Measurements from ENCODE around the gene OCRL.
"Not testable (repeated sequence)": the region's sequence is repeated elsewhere in the genome, so short reads cannot be mapped to it uniquely, and the experiment has no call there.

The OCRL gene

DNA sequence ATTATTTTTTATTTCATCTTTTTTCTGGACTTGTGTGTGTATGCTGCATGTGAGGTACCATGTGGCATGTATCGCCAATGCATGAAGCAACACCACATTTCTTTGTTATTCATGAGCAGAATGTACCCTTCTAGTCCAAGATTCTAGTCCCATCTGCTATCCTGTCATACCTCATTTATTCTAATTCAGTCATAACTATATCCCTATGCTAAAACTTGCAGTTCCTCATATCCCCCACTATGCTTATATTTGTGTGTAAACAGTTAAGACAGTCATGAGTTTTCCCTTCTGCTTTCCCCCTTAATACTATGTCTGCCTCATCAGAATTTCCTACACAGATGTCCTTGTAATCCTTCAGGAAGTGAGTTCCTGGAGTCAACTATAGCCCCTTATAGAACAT is 19.7 kb downstream of the OCRL start:
- Histone ChIP-seq H3K27ac (ENCODE audit: insufficient read depth, low read length, poor library complexity, severe bottlenecking) (no peak overlapping the region), H3K27me3 (replicated peaks; ENCODE audit: control insufficient read depth, insufficient read depth, low read length, poor library complexity, severe bottlenecking) (no peaks in the 10 kb centered on the region), H3K4me3 (ENCODE audit: insufficient read depth, low read depth, low read length, poor library complexity, severe bottlenecking) (no peak overlapping the region), H3K4me1 (ENCODE audit: control insufficient read depth, insufficient read depth, low read length, poor library complexity, severe bottlenecking) (no peaks in the 10 kb centered on the region), H3K9me3 (ENCODE audit: control insufficient read depth, low read length) (no peaks in the 10 kb centered on the region), H3K36me3 (ENCODE audit: control insufficient read depth, insufficient read depth, low read length) (no peaks in the 10 kb centered on the region)
- DNase-seq = no peak

DNA sequence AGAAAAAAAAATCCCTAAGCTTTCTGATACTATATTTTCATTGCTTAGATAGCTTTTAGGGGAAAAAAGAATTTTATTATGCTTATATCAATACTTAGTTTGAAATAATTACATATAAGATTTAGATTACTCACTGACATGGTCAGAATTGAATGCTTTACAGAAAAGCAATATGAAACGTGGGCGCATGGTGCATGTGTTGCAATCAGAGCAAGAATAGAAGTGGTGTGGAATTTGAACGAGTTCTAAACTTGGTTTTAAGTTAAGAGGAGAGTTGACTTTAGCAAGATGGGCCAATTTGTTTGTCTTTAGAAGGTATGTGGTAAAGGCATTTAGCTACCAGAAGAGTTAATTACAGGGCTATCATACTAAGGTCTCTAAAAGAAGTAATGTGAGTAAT is 21.4 kb downstream of the OCRL start:
- Histone ChIP-seq H3K36me3 (ENCODE audit: control insufficient read depth, insufficient read depth, low read length) (no peaks in the 10 kb centered on the region), H3K9me3 (ENCODE audit: control insufficient read depth, low read length) (no peaks in the 10 kb centered on the region), H3K27me3 (replicated peaks; ENCODE audit: control insufficient read depth, insufficient read depth, low read length, poor library complexity, severe bottlenecking) (no peaks in the 10 kb centered on the region), H3K4me3 (ENCODE audit: insufficient read depth, low read depth, low read length, poor library complexity, severe bottlenecking) (no peak overlapping the region), H3K27ac (ENCODE audit: insufficient read depth, low read length, poor library complexity, severe bottlenecking) (no peak overlapping the region), H3K4me1 (ENCODE audit: control insufficient read depth, insufficient read depth, low read length, poor library complexity, severe bottlenecking) (peaks cover 6% of the 10 kb centered on the region)
- DNase-seq = no peak

- H3K4me3 ChIP-seq (ENCODE audit: insufficient read depth, low read depth, low read length, poor library complexity, severe bottlenecking); H3K9me3 ChIP-seq (ENCODE audit: control insufficient read depth, low read length); H3K36me3 ChIP-seq (ENCODE audit: control insufficient read depth, insufficient read depth, low read length): not testable (repeated sequence)
Measured at GRCh38 chrX:129564345-129564744, 24.3 kb downstream of the OCRL start.

GRCh38 chrX:129565046-129565650 is 25.1 kb downstream of the OCRL start:
- Histone ChIP-seq H3K27me3 (replicated peaks; ENCODE audit: control insufficient read depth, insufficient read depth, low read length, poor library complexity, severe bottlenecking) (no peaks in the 10 kb centered on the region), H3K4me3 (ENCODE audit: insufficient read depth, low read depth, low read length, poor library complexity, severe bottlenecking) (no peak overlapping the region), H3K27ac (ENCODE audit: insufficient read depth, low read length, poor library complexity, severe bottlenecking) (no peak overlapping the region), H3K4me1 (ENCODE audit: control insufficient read depth, insufficient read depth, low read length, poor library complexity, severe bottlenecking) (peaks cover 6% of the 10 kb centered on the region), H3K36me3 (ENCODE audit: control insufficient read depth, insufficient read depth, low read length) (no peaks in the 10 kb centered on the region), H3K9me3 (ENCODE audit: control insufficient read depth, low read length) (no peaks in the 10 kb centered on the region)
- DNase-seq = no peak

More at GRCh38 chrX:129564345-129564744, 24.3 kb downstream of the OCRL start:
- not testable (repeated sequence) for H3K27ac ChIP-seq (ENCODE audit: insufficient read depth, low read length, poor library complexity, severe bottlenecking); H3K4me1 ChIP-seq (ENCODE audit: control insufficient read depth, insufficient read depth, low read length, poor library complexity, severe bottlenecking); DNase-seq; H3K27me3 ChIP-seq (replicated peaks; ENCODE audit: control insufficient read depth, insufficient read depth, low read length, poor library complexity, severe bottlenecking)

GRCh38 chrX:129566073-129566472 is 26.0 kb downstream of the OCRL start:
- H3K27ac ChIP-seq (ENCODE audit: insufficient read depth, low read length, poor library complexity, severe bottlenecking) = no peak overlapping the region
- H3K9me3 ChIP-seq (ENCODE audit: control insufficient read depth, low read length) = no peaks in the 10 kb centered on the region
- no peak overlapping the region for H3K4me3 ChIP-seq (ENCODE audit: insufficient read depth, low read depth, low read length, poor library complexity, severe bottlenecking)
- H3K27me3 ChIP-seq (replicated peaks; ENCODE audit: control insufficient read depth, insufficient read depth, low read length, poor library complexity, severe bottlenecking) = no peaks in the 10 kb centered on the region
- H3K4me1 ChIP-seq (ENCODE audit: control insufficient read depth, insufficient read depth, low read length, poor library complexity, severe bottlenecking) = peaks cover 6% of the 10 kb centered on the region
- no peaks in the 10 kb centered on the region for H3K36me3 ChIP-seq (ENCODE audit: control insufficient read depth, insufficient read depth, low read length)
- no peak for DNase-seq

GRCh38 chrX:129568349-129568748 is 28.3 kb downstream of the OCRL start:
- H3K27me3 ChIP-seq (replicated peaks; ENCODE audit: control insufficient read depth, insufficient read depth, low read length, poor library complexity, severe bottlenecking) = no peaks in the 10 kb centered on the region
- H3K27ac ChIP-seq (ENCODE audit: insufficient read depth, low read length, poor library complexity, severe bottlenecking) = no peak overlapping the region
- peaks cover 6% of the 10 kb centered on the region for H3K4me1 ChIP-seq (ENCODE audit: control insufficient read depth, insufficient read depth, low read length, poor library complexity, severe bottlenecking)
- DNase-seq = no peak
- no peaks in the 10 kb centered on the region for H3K9me3 ChIP-seq (ENCODE audit: control insufficient read depth, low read length)
- no peak overlapping the region for H3K4me3 ChIP-seq (ENCODE audit: insufficient read depth, low read depth, low read length, poor library complexity, severe bottlenecking)
- no peaks in the 10 kb centered on the region for H3K36me3 ChIP-seq (ENCODE audit: control insufficient read depth, insufficient read depth, low read length)

GRCh38 chrX:129572422-129572821 is 32.4 kb downstream of the OCRL start:
- no peak overlapping the region for H3K27ac ChIP-seq (ENCODE audit: insufficient read depth, low read length, poor library complexity, severe bottlenecking)
- DNase-seq = no peak
- H3K27me3 ChIP-seq (replicated peaks; ENCODE audit: control insufficient read depth, insufficient read depth, low read length, poor library complexity, severe bottlenecking) = no peaks in the 10 kb centered on the region
- no peaks in the 10 kb centered on the region for H3K4me1 ChIP-seq (ENCODE audit: control insufficient read depth, insufficient read depth, low read length, poor library complexity, severe bottlenecking)
- no peaks in the 10 kb centered on the region for H3K36me3 ChIP-seq (ENCODE audit: control insufficient read depth, insufficient read depth, low read length)
- H3K9me3 ChIP-seq (ENCODE audit: control insufficient read depth, low read length) = no peaks in the 10 kb centered on the region
- H3K4me3 ChIP-seq (ENCODE audit: insufficient read depth, low read depth, low read length, poor library complexity, severe bottlenecking) = no peak overlapping the region

- H3K4me3 ChIP-seq (ENCODE audit: insufficient read depth, low read depth, low read length, poor library complexity, severe bottlenecking); H3K9me3 ChIP-seq (ENCODE audit: control insufficient read depth, low read length); H3K36me3 ChIP-seq (ENCODE audit: control insufficient read depth, insufficient read depth, low read length); H3K4me1 ChIP-seq (ENCODE audit: control insufficient read depth, insufficient read depth, low read length, poor library complexity, severe bottlenecking); H3K27me3 ChIP-seq (replicated peaks; ENCODE audit: control insufficient read depth, insufficient read depth, low read length, poor library complexity, severe bottlenecking); DNase-seq; H3K27ac ChIP-seq (ENCODE audit: insufficient read depth, low read length, poor library complexity, severe bottlenecking): not testable (repeated sequence)
Measured at GRCh38 chrX:129573652-129574051, 33.6 kb downstream of the OCRL start.

DNA sequence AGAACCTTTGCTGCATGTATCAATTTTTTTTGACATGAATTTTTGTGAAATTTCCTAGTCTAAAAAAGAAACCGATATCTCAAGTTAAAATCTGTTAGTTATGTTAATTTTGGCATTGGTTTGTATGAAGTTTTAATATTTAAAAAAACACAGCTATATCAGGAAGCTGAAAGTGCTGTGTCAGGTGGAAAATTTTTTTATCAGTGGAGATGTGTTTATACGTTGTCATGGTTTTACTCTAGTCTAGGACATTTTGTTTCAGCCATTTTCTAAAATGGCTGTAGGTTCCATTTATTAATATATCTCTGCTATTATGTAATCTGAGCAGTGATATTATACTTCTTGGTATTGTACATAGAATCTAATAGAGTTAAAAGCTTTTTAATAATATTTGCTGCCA is 34.2 kb downstream of the OCRL start:
- H3K27ac ChIP-seq (ENCODE audit: insufficient read depth, low read length, poor library complexity, severe bottlenecking) = no peak overlapping the region
- no peak overlapping the region for H3K4me3 ChIP-seq (ENCODE audit: insufficient read depth, low read depth, low read length, poor library complexity, severe bottlenecking)
- no peaks in the 10 kb centered on the region for H3K36me3 ChIP-seq (ENCODE audit: control insufficient read depth, insufficient read depth, low read length)
- no peak for DNase-seq
- H3K4me1 ChIP-seq (ENCODE audit: control insufficient read depth, insufficient read depth, low read length, poor library complexity, severe bottlenecking) = no peaks in the 10 kb centered on the region
- no peaks in the 10 kb centered on the region for H3K27me3 ChIP-seq (replicated peaks; ENCODE audit: control insufficient read depth, insufficient read depth, low read length, poor library complexity, severe bottlenecking)
- no peaks in the 10 kb centered on the region for H3K9me3 ChIP-seq (ENCODE audit: control insufficient read depth, low read length)

DNA sequence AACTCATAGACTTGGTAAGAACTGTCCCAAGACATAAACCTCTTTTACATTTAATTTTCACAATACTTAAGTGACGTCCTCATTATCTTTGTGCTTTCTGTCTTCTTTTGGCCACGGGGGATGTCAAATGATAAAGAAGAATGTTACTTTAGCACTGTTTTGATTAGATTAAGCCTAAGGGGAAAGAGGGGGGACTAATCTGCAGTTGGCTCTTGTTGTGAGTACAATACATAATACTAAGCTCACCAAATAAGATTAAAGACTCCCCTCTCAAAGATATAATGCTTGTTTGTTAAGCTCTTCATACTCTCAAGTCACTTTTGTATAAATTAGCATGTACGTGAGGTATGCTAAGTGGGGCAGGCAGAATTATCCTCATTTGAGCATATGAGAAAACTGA is 36.5 kb downstream of the OCRL start:
- H3K36me3 ChIP-seq (ENCODE audit: control insufficient read depth, insufficient read depth, low read length) = no peaks in the 10 kb centered on the region
- no peaks in the 10 kb centered on the region for H3K9me3 ChIP-seq (ENCODE audit: control insufficient read depth, low read length)
- H3K27ac ChIP-seq (ENCODE audit: insufficient read depth, low read length, poor library complexity, severe bottlenecking) = no peak overlapping the region
- H3K4me1 ChIP-seq (ENCODE audit: control insufficient read depth, insufficient read depth, low read length, poor library complexity, severe bottlenecking) = no peaks in the 10 kb centered on the region
- H3K27me3 ChIP-seq (replicated peaks; ENCODE audit: control insufficient read depth, insufficient read depth, low read length, poor library complexity, severe bottlenecking) = no peaks in the 10 kb centered on the region
- DNase-seq = no peak
- no peak overlapping the region for H3K4me3 ChIP-seq (ENCODE audit: insufficient read depth, low read depth, low read length, poor library complexity, severe bottlenecking)

All from effector memory CD4-positive, alpha-beta T cell (primary cell).